ENCODE measurements around the gene CORO2A.

DNA sequence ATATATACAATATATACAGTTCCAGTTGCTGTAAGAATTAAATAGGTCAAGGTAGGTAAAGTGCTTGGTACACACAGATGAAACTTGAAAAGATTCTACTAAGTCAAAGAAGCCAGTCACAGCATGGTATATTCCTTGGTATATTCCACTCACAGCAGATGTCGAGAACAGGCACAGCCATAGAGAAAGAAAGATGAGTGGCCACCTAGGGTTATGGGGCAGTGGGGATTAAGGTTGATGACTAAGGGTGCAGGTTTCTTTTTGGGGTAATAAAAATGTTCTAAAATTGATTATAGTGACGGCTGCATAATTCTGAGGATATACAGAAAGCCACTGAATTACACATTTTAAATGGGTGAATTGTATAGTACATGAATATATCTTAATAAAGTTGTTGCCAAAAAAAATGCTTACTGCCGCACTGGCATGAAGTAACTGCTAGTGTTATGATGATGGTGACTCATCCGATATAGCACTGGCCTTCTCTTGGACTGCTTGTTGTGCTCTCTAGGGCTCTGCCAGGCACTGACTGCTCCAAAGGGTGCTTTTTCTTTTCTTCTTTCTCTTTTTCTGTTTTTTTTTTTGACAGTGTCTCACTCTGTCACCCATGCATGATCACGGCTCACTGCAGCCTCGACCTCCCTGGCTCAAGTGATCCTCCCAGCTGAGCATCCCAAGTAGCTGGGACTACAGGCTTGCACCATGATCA, 39.5 kb upstream of the CORO2A start:
- no peak for TF ChIP-seq CTCF (conservative IDR thresholded peaks at IDR 0.05)
- no peak for TF ChIP-seq EZH2 (IDR thresholded peaks at IDR 0.05; ENCODE audit: low read depth)
